Stimulated activated CD8-positive, alpha-beta memory T cell treated with anti-CD3 and anti-CD28 coated beads, Interleukin-12 subunit alpha, Interleukin-12 subunit beta, amount 100 ng/mL, for 4 hours (primary cell): ENCODE data around the gene FREM1.

Experiments used
- DNase-seq: peaks from one replicate; pipeline ENCODE4 v3.0.0-alpha.2; 2020; ENCODE audit warnings: low read depth

FREM1 gene

GRCh38 chr9:14813336-14814248, 96.6 kb downstream of the FREM1 start:
- no peak for DNase-seq

- no peak for DNase-seq
Observed at GRCh38 chr9:14812806-14813205, 97.4 kb downstream of the FREM1 start.

GRCh38 chr9:14811844-14812243, 98.4 kb downstream of the FREM1 start:
- no peak for DNase-seq

- DNase-seq = no peak
Observed at GRCh38 chr9:14806941-14807520, 103.2 kb downstream of the FREM1 start.

GRCh38 chr9:14799030-14799429, 111.2 kb downstream of the FREM1 start:
- no peak for DNase-seq

- no peak for DNase-seq
Observed at GRCh38 chr9:14797435-14797834, 112.8 kb downstream of the FREM1 start.

GRCh38 chr9:14793389-14793788, 116.8 kb downstream of the FREM1 start:
- DNase-seq = no peak

GRCh38 chr9:14790628-14791027, 119.6 kb downstream of the FREM1 start:
- no peak for DNase-seq

GRCh38 chr9:14788846-14789245, 121.4 kb downstream of the FREM1 start:
- DNase-seq = no peak

- no peak for DNase-seq
Observed at GRCh38 chr9:14783358-14783757, 126.9 kb downstream of the FREM1 start.

GRCh38 chr9:14782286-14783051, 127.8 kb downstream of the FREM1 start:
- DNase-seq = no peak

GRCh38 chr9:14780693-14781092, 129.5 kb downstream of the FREM1 start:
- DNase-seq = no peak

- DNase-seq = no peak
Observed at GRCh38 chr9:14780251-14780650, 130.0 kb downstream of the FREM1 start.

- DNase-seq = no peak
Observed at GRCh38 chr9:14779566-14780022, 130.6 kb downstream of the FREM1 start.

GRCh38 chr9:14778565-14778964, 131.7 kb downstream of the FREM1 start:
- no peak for DNase-seq

GRCh38 chr9:14775917-14776316, 134.3 kb downstream of the FREM1 start:
- no peak for DNase-seq

GRCh38 chr9:14770592-14770991, 139.6 kb downstream of the FREM1 start:
- no peak for DNase-seq

GRCh38 chr9:14769230-14769571, 141.0 kb downstream of the FREM1 start:
- DNase-seq = no peak

GRCh38 chr9:14768405-14769229, 141.6 kb downstream of the FREM1 start:
- DNase-seq = no peak

GRCh38 chr9:14766299-14766698, 143.9 kb downstream of the FREM1 start:
- DNase-seq = no peak

GRCh38 chr9:14761584-14761983, 148.6 kb downstream of the FREM1 start:
- no peak for DNase-seq

GRCh38 chr9:14760060-14760459, 150.2 kb downstream of the FREM1 start:
- no peak for DNase-seq
